ENCODE measurements around the gene SCYL3.

DNA sequence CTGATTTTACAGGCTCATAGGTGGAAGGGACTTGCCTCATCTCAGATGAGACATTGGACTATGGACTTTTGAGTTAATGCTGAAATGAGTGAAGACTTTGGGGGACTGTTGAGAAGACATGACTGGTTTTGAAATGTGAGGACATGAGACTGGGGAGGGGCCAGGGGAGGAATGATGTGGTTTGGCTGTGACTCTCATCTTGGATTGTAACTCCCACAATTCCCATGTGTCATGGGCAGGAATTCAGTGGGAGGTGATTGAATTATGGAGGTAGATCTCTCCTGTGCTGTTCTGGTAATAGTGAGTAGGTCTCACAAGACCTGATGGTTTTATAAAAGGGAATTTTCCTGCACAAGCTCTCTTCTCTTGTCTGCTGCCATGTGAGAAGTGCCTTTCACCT, 20.8 kb downstream of the SCYL3 start:
- TF ChIP-seq, protein P1, sequence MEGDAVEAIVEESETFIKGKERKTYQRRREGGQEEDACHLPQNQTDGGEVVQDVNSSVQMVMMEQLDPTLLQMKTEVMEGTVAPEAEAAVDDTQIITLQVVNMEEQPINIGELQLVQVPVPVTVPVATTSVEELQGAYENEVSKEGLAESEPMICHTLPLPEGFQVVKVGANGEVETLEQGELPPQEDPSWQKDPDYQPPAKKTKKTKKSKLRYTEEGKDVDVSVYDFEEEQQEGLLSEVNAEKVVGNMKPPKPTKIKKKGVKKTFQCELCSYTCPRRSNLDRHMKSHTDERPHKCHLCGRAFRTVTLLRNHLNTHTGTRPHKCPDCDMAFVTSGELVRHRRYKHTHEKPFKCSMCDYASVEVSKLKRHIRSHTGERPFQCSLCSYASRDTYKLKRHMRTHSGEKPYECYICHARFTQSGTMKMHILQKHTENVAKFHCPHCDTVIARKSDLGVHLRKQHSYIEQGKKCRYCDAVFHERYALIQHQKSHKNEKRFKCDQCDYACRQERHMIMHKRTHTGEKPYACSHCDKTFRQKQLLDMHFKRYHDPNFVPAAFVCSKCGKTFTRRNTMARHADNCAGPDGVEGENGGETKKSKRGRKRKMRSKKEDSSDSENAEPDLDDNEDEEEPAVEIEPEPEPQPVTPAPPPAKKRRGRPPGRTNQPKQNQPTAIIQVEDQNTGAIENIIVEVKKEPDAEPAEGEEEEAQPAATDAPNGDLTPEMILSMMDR (IDR thresholded peaks at IDR 0.05 in 8 of 11, conservative IDR thresholded peaks at IDR 0.05 in 3 of 11) = no peak
- TF ChIP-seq POLR2A (IDR thresholded peaks at IDR 0.05) (no peak), POLR2AphosphoS5 (IDR thresholded peaks at IDR 0.05) (no peak)
